ENCODE data around the gene BPIFB4.

- no peak for TF ChIP-seq POLR2A (IDR thresholded peaks at IDR 0.05)
- TF ChIP-seq CTCF (IDR thresholded peaks at IDR 0.05) = no peak
Observed at GRCh38 chr20:33054791-33055190, 24.7 kb upstream of the BPIFB4 start.

Data from heart left ventricle (tissue), 13 donors.